H7 (cell line): ENCODE data around the gene DDX5. TPM values are rescaled to one million over a fixed set of nuclear protein-coding genes. Genes with fewer than 3 reads are reported as not detected.

Experiments used
- DNase-seq: peaks from one replicate; pipeline ENCODE4 v3.0.0; 2012
- H3K27me3 ChIP-seq: 2 replicates; pipeline ENCODE4 v1.6.0; 2011; ENCODE audit warnings: mild to moderate bottlenecking, low read length; ENCODE audit not compliant: control insufficient read depth, insufficient read depth
- H3K36me3 ChIP-seq: replicated peaks from 2 replicates; pipeline ENCODE4 v1.5.1; 2011; ENCODE audit warnings: low read length; ENCODE audit not compliant: control insufficient read depth, insufficient read depth
- H3K4me3 ChIP-seq: 2 replicates; pipeline ENCODE4 v1.5.1; 2011; ENCODE audit warnings: low read depth, mild to moderate bottlenecking, control low read depth, low read length, moderate library complexity; ENCODE audit not compliant: insufficient read depth
- total RNA-seq: library from RNA; depleted of rRNA; stranded (reverse); fragments of >200 nt; shearing (Covaris generic); gene quantifications from 2 replicates; pipeline ENCODE4 v1.2.3, GENCODE V29; 2014; rRNA removed

DDX5 gene
- total RNA-seq, 1 experiment from 2014 or later = 163 TPM

DNA sequence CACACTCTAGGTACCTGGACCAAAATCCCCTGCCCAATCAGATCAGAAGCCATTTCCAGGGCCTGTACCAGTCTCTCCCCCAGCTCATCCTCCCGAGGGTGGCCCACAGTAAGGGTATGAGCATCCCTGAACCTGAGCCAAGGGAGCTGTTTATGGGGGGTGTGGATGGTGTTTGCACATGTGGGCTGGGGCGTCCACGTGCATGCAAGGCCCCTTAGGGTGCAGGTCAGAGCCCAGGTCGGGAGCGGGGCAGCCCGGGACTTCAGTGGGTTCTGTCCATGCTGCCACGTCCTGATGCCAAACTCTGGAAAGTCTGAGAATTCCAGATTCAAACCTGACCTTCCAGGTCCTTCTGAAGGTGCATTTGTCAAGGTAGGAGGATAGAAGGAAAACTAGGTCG is 47.3 kb downstream of the DDX5 start:
- H3K27me3 ChIP-seq = no peaks in the 10 kb centered on the region
- no peak for DNase-seq

DNA sequence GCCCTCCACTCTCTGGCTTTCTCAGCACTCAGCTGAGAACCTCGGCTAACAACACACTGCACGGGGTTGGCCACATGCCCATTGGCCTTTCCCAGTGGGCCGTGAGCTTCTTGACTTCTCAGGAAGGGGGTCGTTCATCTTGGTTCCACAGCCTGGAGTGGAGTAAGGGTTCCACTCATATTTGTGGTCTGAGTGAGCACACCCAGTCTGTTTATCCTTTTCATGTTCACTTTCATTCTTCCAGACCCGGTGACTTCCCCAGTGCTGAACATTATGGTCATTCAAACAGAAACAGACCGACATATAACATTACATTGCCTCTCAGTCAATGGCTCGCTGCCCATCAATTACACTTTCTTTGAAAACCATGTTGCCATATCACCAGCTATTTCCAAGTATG is 48.9 kb downstream of the DDX5 start:
- no peak for DNase-seq

More for the DNA sequence above, 47.3 kb downstream of the DDX5 start:
- no peaks in the 10 kb centered on the region for H3K36me3 ChIP-seq
- H3K4me3 ChIP-seq = no peak overlapping the region

DNA sequence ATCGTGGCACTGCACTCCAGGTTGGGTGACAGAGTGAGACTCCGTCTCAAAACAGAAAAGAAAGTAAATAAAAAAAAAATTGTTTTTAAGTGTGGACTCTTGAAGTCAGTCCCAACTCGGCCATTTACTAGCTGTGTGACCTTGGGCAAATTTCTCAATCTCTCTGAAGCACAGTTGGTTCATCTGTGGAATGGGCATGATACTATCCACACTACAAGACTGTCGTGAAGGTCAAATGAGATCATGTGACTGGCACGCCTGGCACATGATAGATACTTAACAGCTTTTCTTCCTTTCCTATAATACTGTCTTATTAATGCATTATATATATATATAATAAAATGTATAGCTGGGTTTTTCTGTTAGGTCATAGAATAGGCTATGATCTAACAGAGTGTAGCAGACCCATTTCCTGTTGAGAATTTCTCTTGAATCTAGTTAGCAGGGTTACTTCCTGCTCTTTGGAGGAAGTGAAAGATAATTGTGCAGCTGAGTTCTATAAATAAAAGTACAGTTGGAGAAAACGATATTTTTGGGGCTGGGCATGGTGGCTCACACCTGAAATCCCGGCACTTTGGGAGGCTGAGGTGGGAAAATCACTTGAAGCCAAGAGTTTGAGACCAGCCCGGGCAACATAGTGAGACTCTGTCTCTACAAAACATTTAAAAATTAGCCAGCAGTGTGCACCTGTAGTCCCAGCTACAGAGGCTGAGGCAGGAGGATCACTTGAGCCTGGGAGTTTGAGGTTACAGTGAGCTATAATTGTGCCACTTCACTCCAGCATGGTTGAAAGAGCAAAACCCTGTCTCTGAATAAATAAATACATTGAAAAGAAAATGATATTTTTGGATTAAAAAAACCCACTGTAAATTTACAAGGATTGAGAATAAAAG is 49.9 kb downstream of the DDX5 start:
- no peak for DNase-seq
- Histone ChIP-seq H3K4me3 (no peak overlapping the region), H3K36me3 (no peaks in the 10 kb centered on the region), H3K27me3 (no peaks in the 10 kb centered on the region)

More for the DNA sequence above, 48.9 kb downstream of the DDX5 start:
- Histone ChIP-seq H3K4me3 (no peak overlapping the region), H3K36me3 (no peaks in the 10 kb centered on the region), H3K27me3 (no peaks in the 10 kb centered on the region)

DNA sequence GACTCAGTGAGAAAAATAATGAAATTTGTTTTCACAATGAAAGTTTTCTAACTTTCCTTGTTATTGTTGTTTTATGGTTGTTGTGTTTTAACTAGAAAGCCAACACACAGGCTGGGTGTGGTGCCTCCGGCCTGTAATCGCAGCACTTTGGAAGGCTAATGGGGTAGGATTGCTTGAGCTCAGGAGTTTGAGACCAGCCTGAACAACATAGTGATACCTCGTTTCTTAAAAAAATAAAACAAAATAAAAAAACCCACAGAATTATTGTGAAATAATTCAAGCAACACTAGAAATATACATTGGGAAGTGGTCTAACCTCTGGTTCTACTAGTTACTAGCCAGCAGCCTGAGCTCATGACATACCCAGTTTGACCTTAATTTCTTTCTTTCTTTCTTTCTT is 56.5 kb downstream of the DDX5 start:
- H3K4me3 ChIP-seq = no peak overlapping the region
- H3K36me3 ChIP-seq = no peaks in the 10 kb centered on the region
- no peak for DNase-seq
- H3K27me3 ChIP-seq = no peaks in the 10 kb centered on the region

DNA sequence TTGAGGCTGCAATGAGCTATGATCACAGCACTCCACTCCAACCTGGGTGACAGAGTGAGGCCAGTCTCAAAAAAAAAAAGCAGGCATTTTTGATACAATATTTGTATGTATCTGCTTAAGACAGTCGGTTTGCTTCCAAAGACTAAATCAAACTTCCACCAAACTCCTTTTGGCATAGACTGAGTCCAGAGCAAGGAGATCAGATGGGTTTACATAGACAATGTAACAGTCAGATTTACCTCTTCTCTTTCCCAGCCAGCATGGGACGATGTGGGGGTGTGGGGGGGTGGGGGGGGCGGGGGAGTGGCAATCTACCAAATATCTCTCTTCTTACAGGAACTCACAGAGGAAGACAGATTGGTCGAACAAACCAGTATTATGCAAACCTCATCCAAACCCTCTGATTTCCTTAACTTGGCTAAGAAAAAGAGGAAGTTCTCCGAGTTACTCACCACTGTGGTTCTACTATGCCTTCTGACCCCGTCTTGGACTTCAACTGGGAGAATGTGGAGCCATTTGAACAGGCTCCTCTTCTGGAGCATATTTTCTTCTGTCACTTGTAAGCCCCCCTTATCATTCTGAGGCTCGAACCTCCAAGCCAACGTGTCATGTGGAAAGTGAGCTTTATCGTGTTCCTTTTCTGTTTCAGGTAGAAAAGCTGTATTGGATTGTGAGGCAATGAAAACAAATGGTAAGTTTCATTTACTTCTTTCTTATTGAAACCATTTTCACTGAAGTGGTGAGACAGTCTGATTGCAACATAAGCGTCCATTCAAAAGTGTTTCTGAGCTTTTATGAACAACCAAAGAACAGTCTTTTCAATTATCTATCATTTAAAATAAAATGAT is 57.2 kb downstream of the DDX5 start, which contains the start of gene MILR1:
TSS of gene MILR1 (plus strand) at position 451 of the 848 bp plus-strand sequence. CDS start at position 505, 54 bp downstream.
- Histone ChIP-seq H3K36me3 (no peaks in the 10 kb centered on the region), H3K27me3 (no peaks in the 10 kb centered on the region), H3K4me3 (no peak within 1 kb of the TSS)
- DNase-seq = no peak

Other genes with a start within 250 kb of the DDX5 start
- gene TEX2, start 243.0 kb downstream of the DDX5 start, total RNA-seq = 4.7 and 7.3 TPM in 2 replicates
- under 0.01 and 0.03 TPM in 2 replicates for gene PECAM1, start 115.4 kb downstream of the DDX5 start, total RNA-seq
- 0.70 and 1.5 TPM in 2 replicates for gene MILR1, start 57.2 kb downstream of the DDX5 start, total RNA-seq
- 42.3 and 47.8 TPM in 2 replicates for gene POLG2, start 9.2 kb downstream of the DDX5 start, total RNA-seq
- 18.5 and 45.6 TPM in 2 replicates for gene CEP95, start 688 bp upstream of the DDX5 start, total RNA-seq
- gene SMURF2, start 156.0 kb upstream of the DDX5 start, total RNA-seq = 33.9 and 36.2 TPM in 2 replicates